WTC11 (cell line): Measurements from ENCODE around the gene NPB. TPM values are rescaled to one million over a fixed set of nuclear protein-coding genes. Genes with fewer than 3 reads are reported as not detected.
A peak's percentile ranks its signal among the peaks of the same experiment; 100 is the strongest.

Source experiments
- CBFB ChIP-seq: sonication (generic); formaldehyde crosslinking; IDR thresholded peaks from 2 replicates; pipeline ENCODE4 v1.8.1; 2022; ENCODE audit warnings: mild to moderate bottlenecking, low read depth, missing genetic modification reagents
- CDX4 ChIP-seq: fragments of 250-450 bp; sonication (Bioruptor Pico); IDR thresholded peaks from 2 replicates; pipeline ENCODE4 v1.9.0; 2021; ENCODE audit warnings: moderate library complexity, mild to moderate bottlenecking, inconsistent platforms, borderline replicate concordance
- CREM ChIP-seq: sonication (generic); formaldehyde crosslinking; IDR thresholded peaks from 2 replicates; pipeline ENCODE4 v1.8.1; 2022; ENCODE audit warnings: mild to moderate bottlenecking, missing genetic modification reagents, moderate library complexity
- ELF4 ChIP-seq: sonication (generic); formaldehyde crosslinking; IDR thresholded peaks from 2 replicates; pipeline ENCODE4 v1.8.1; 2022; ENCODE audit warnings: low read depth, mild to moderate bottlenecking, moderate library complexity, missing genetic modification reagents
- FOXP1 ChIP-seq: sonication (generic); formaldehyde crosslinking; IDR thresholded peaks from 2 replicates; pipeline ENCODE4 v1.8.0; 2022; ENCODE audit warnings: missing genetic modification reagents, mild to moderate bottlenecking, moderate library complexity, borderline replicate concordance
- GABPB1 ChIP-seq: sonication (generic); formaldehyde crosslinking; IDR thresholded peaks from 2 replicates; pipeline ENCODE4 v1.8.1; 2023; ENCODE audit warnings: mild to moderate bottlenecking, missing genetic modification reagents
- GTF2I ChIP-seq: fragments of 250-450 bp; sonication (Bioruptor Pico); conservative IDR thresholded peaks from 2 replicates; pipeline ENCODE4 v1.4.0; 2021; ENCODE audit warnings: mild to moderate bottlenecking
- HMGA2 ChIP-seq: fragments of 250-450 bp; sonication (Bioruptor Pico); IDR thresholded peaks from 2 replicates; pipeline ENCODE4 v1.4.0; 2021; ENCODE audit warnings: mild to moderate bottlenecking, moderate library complexity
- IRF1 ChIP-seq: sonication (generic); formaldehyde crosslinking; IDR thresholded peaks from 2 replicates; pipeline ENCODE4 v1.8.0; 2023; ENCODE audit warnings: missing genetic modification reagents
- JAZF1 ChIP-seq: fragments of 250-450 bp; sonication (Bioruptor Pico); IDR thresholded peaks from 2 replicates; pipeline ENCODE4 v1.9.0; 2021; ENCODE audit warnings: moderate library complexity, mild to moderate bottlenecking, inconsistent platforms
- KAT7 ChIP-seq: sonication (generic); formaldehyde crosslinking; IDR thresholded peaks from 2 replicates; pipeline ENCODE4 v1.8.1; 2023; ENCODE audit warnings: missing genetic modification reagents, mild to moderate bottlenecking, borderline replicate concordance
- MXD4 ChIP-seq: fragments of 250-450 bp; sonication (Bioruptor Pico); IDR thresholded peaks from 2 replicates; pipeline ENCODE4 v1.8.0; 2021; ENCODE audit warnings: mild to moderate bottlenecking, moderate library complexity, borderline replicate concordance
- MYBL2 ChIP-seq: sonication (generic); formaldehyde crosslinking; IDR thresholded peaks from 2 replicates; pipeline ENCODE4 v1.8.1; 2023; ENCODE audit warnings: mild to moderate bottlenecking, moderate library complexity, missing genetic modification reagents
- NFATC4 ChIP-seq: fragments of 250-450 bp; sonication (Bioruptor Pico); IDR thresholded peaks from 2 replicates; pipeline ENCODE4 v1.9.0; 2021; ENCODE audit warnings: mild to moderate bottlenecking
- NR3C1 ChIP-seq: sonication (generic); formaldehyde crosslinking; conservative IDR thresholded peaks from 2 replicates; pipeline ENCODE4 v1.8.1; 2023; ENCODE audit warnings: low read depth, mild to moderate bottlenecking, missing genetic modification reagents
- OVOL2 ChIP-seq: fragments of 250-450 bp; sonication (Bioruptor Pico); IDR thresholded peaks from 2 replicates; pipeline ENCODE4 v1.9.0; 2021; ENCODE audit warnings: mild to moderate bottlenecking, borderline replicate concordance
- SP1 ChIP-seq: sonication (generic); formaldehyde crosslinking; conservative IDR thresholded peaks from 2 replicates; pipeline ENCODE4 v1.8.1; 2022; ENCODE audit warnings: missing genetic modification reagents
- TEAD4 ChIP-seq: sonication (generic); formaldehyde crosslinking; IDR thresholded peaks from 2 replicates; pipeline ENCODE4 v1.8.0; 2022; ENCODE audit warnings: mild to moderate bottlenecking, missing genetic modification reagents
- TP53 ChIP-seq: sonication (generic); formaldehyde crosslinking; IDR thresholded peaks from 2 replicates; pipeline ENCODE4 v1.8.1; 2023; ENCODE audit warnings: mild to moderate bottlenecking, missing genetic modification reagents
- ZNF219 ChIP-seq: sonication (generic); formaldehyde crosslinking; IDR thresholded peaks from 2 replicates; pipeline ENCODE4 v1.8.0; 2023; ENCODE audit warnings: missing genetic modification reagents, mild to moderate bottlenecking, borderline replicate concordance
- ZNF263 ChIP-seq: sonication (generic); formaldehyde crosslinking; IDR thresholded peaks from 2 replicates; pipeline ENCODE4 v1.8.1; 2022; ENCODE audit warnings: low read depth, mild to moderate bottlenecking, moderate library complexity, missing genetic modification reagents
- total RNA-seq: library from RNA; stranded (reverse); gene quantifications from 3 replicates; pipeline ENCODE4 v1.2.3, GENCODE V29; 2021
- TF ChIP-seq, protein P1 (sequence below): sonication (generic); formaldehyde crosslinking; conservative IDR thresholded peaks from 2 replicates; pipeline ENCODE4 v1.8.1; 2022; ENCODE audit warnings: mild to moderate bottlenecking, missing genetic modification reagents
- TF ChIP-seq, protein P2 (sequence below): fragments of 250-450 bp; sonication (Bioruptor Pico); IDR thresholded peaks from 2 replicates; pipeline ENCODE4 v1.9.0; 2021; ENCODE audit warnings: mild to moderate bottlenecking
- TF ChIP-seq, protein P3 (sequence below): fragments of 250-450 bp; sonication (Bioruptor Pico); IDR thresholded peaks from 2 replicates; pipeline ENCODE4 v1.9.0; 2021; ENCODE audit warnings: mild to moderate bottlenecking, borderline replicate concordance
- TF ChIP-seq, protein P4 (sequence below): sonication (generic); formaldehyde crosslinking; IDR thresholded peaks from 2 replicates; pipeline ENCODE4 v1.8.1; 2022; ENCODE audit warnings: mild to moderate bottlenecking, moderate library complexity, missing genetic modification reagents
- TF ChIP-seq, protein P5 (sequence below): sonication (generic); formaldehyde crosslinking; IDR thresholded peaks from 2 replicates; pipeline ENCODE4 v1.8.0; 2022; ENCODE audit warnings: mild to moderate bottlenecking, missing genetic modification reagents
- TF ChIP-seq, protein P6 (sequence below): sonication (generic); formaldehyde crosslinking; IDR thresholded peaks from 2 replicates; pipeline ENCODE4 v1.8.0; 2022; ENCODE audit warnings: mild to moderate bottlenecking, missing genetic modification reagents
- TF ChIP-seq, protein P7 (sequence below): sonication (generic); formaldehyde crosslinking; IDR thresholded peaks from 2 replicates; pipeline ENCODE4 v1.8.0; 2022; ENCODE audit warnings: mild to moderate bottlenecking, missing genetic modification reagents

The NPB gene
- total RNA-seq, 1 experiment from 2014 or later, result 1.9 TPM

- TF ChIP-seq OVOL2, result no peak
- TF ChIP-seq CDX4 (CRISPR knock-in tag), result no peak
- TF ChIP-seq, protein P1, sequence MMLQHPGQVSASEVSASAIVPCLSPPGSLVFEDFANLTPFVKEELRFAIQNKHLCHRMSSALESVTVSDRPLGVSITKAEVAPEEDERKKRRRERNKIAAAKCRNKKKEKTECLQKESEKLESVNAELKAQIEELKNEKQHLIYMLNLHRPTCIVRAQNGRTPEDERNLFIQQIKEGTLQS (CRISPR knock-in tag), result no peak
- TF ChIP-seq, protein P2, sequence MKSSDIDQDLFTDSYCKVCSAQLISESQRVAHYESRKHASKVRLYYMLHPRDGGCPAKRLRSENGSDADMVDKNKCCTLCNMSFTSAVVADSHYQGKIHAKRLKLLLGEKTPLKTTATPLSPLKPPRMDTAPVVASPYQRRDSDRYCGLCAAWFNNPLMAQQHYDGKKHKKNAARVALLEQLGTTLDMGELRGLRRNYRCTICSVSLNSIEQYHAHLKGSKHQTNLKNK (CRISPR knock-in tag), result no peak
- no peak for TF ChIP-seq GTF2I (CRISPR knock-in tag)
- TF ChIP-seq, protein P3, sequence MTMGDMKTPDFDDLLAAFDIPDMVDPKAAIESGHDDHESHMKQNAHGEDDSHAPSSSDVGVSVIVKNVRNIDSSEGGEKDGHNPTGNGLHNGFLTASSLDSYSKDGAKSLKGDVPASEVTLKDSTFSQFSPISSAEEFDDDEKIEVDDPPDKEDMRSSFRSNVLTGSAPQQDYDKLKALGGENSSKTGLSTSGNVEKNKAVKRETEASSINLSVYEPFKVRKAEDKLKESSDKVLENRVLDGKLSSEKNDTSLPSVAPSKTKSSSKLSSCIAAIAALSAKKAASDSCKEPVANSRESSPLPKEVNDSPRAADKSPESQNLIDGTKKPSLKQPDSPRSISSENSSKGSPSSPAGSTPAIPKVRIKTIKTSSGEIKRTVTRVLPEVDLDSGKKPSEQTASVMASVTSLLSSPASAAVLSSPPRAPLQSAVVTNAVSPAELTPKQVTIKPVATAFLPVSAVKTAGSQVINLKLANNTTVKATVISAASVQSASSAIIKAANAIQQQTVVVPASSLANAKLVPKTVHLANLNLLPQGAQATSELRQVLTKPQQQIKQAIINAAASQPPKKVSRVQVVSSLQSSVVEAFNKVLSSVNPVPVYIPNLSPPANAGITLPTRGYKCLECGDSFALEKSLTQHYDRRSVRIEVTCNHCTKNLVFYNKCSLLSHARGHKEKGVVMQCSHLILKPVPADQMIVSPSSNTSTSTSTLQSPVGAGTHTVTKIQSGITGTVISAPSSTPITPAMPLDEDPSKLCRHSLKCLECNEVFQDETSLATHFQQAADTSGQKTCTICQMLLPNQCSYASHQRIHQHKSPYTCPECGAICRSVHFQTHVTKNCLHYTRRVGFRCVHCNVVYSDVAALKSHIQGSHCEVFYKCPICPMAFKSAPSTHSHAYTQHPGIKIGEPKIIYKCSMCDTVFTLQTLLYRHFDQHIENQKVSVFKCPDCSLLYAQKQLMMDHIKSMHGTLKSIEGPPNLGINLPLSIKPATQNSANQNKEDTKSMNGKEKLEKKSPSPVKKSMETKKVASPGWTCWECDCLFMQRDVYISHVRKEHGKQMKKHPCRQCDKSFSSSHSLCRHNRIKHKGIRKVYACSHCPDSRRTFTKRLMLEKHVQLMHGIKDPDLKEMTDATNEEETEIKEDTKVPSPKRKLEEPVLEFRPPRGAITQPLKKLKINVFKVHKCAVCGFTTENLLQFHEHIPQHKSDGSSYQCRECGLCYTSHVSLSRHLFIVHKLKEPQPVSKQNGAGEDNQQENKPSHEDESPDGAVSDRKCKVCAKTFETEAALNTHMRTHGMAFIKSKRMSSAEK (CRISPR knock-in tag), result no peak
- TF ChIP-seq, protein P4, sequence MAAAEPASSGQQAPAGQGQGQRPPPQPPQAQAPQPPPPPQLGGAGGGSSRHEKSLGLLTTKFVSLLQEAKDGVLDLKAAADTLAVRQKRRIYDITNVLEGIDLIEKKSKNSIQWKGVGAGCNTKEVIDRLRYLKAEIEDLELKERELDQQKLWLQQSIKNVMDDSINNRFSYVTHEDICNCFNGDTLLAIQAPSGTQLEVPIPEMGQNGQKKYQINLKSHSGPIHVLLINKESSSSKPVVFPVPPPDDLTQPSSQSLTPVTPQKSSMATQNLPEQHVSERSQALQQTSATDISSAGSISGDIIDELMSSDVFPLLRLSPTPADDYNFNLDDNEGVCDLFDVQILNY (CRISPR knock-in tag), result peak; percentile 60; the same call in 1 of the 2 replicates
- TF ChIP-seq SP1 (CRISPR knock-in tag), result peak; percentile 58
- peak; percentile 60; the same call in 1 of the 2 replicates for TF ChIP-seq FOXP1
- 0 out of 2 replicates have a peak, but pooled peaks have one; percentile 80 for TF ChIP-seq NR3C1 (CRISPR knock-in tag)
- TF ChIP-seq, protein P5, sequence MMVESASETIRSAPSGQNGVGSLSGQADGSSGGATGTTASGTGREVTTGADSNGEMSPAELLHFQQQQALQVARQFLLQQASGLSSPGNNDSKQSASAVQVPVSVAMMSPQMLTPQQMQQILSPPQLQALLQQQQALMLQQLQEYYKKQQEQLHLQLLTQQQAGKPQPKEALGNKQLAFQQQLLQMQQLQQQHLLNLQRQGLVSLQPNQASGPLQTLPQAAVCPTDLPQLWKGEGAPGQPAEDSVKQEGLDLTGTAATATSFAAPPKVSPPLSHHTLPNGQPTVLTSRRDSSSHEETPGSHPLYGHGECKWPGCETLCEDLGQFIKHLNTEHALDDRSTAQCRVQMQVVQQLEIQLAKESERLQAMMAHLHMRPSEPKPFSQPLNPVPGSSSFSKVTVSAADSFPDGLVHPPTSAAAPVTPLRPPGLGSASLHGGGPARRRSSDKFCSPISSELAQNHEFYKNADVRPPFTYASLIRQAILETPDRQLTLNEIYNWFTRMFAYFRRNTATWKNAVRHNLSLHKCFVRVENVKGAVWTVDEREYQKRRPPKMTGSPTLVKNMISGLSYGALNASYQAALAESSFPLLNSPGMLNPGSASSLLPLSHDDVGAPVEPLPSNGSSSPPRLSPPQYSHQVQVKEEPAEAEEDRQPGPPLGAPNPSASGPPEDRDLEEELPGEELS, result no peak
- TF ChIP-seq TP53 (CRISPR knock-in tag), result 0 out of 2 replicates have a peak, but pooled peaks have one; percentile 41
- no peak for TF ChIP-seq MXD4
- TF ChIP-seq MYBL2, result peak; percentile 40; the same call in 1 of the 2 replicates
- no peak for TF ChIP-seq ELF4 (CRISPR knock-in tag)
- TF ChIP-seq, protein P6, sequence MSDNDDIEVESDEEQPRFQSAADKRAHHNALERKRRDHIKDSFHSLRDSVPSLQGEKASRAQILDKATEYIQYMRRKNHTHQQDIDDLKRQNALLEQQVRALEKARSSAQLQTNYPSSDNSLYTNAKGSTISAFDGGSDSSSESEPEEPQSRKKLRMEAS (CRISPR knock-in tag), result no peak; the same call in 1 of the 2 replicates
- TF ChIP-seq ZNF263 (CRISPR knock-in tag), result no peak
- no peak for TF ChIP-seq CBFB (CRISPR knock-in tag)
- TF ChIP-seq KAT7 (CRISPR knock-in tag), result no peak
- TF ChIP-seq NFATC4 (CRISPR knock-in tag), result no peak
- TF ChIP-seq, protein P7, sequence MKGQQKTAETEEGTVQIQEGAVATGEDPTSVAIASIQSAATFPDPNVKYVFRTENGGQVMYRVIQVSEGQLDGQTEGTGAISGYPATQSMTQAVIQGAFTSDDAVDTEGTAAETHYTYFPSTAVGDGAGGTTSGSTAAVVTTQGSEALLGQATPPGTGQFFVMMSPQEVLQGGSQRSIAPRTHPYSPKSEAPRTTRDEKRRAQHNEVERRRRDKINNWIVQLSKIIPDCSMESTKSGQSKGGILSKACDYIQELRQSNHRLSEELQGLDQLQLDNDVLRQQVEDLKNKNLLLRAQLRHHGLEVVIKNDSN, result peak; percentile 97
- TF ChIP-seq ZNF219 (CRISPR knock-in tag), result no peak
- 0 out of 2 replicates have a peak, but pooled peaks have one; percentile 60 for TF ChIP-seq IRF1 (CRISPR knock-in tag)
- TF ChIP-seq JAZF1, result no peak
- TF ChIP-seq GABPB1 (CRISPR knock-in tag), result peak; percentile 86
- no peak for TF ChIP-seq HMGA2 (CRISPR knock-in tag)
- peak; percentile 56; the same call in 1 of the 2 replicates for TF ChIP-seq CREM (CRISPR knock-in tag)
- TF ChIP-seq TEAD4 (CRISPR knock-in tag), result no peak
Observed at GRCh38 chr17:81927653-81928543, 25.9 kb downstream of the NPB start, which contains the start of gene MAFG (continued).
